IgD-negative memory B cell (primary cell): ENCODE measurements around the gene RAB43. TPM values are rescaled to one million over a fixed set of nuclear protein-coding genes. Genes with fewer than 3 reads are reported as not detected.
A peak's percentile ranks its signal among the peaks of the same experiment; 100 is the strongest.

Experiments
- H3K27ac Mint-ChIP-seq, 3 donors: one replicate each; pipeline ENCODE4 v1.8.0; 2020 to 2022; ENCODE audit warnings: mild to moderate bottlenecking in 3 of 3, mixed read lengths in 3 of 3, moderate library complexity in 1 of 3
- H3K27me3 Mint-ChIP-seq: one replicate; pipeline ENCODE4 v1.8.0; 2021; ENCODE audit warnings: mixed read lengths
- H3K36me3 Mint-ChIP-seq: one replicate; pipeline ENCODE4 v1.8.0; 2020; ENCODE audit warnings: mild to moderate bottlenecking, mixed read lengths
- H3K4me1 Mint-ChIP-seq, 3 donors: one replicate each; pipeline ENCODE4 v1.8.0; 2020 to 2022; ENCODE audit warnings: mixed read lengths in 3 of 3, mild to moderate bottlenecking in 1 of 3
- H3K4me3 Mint-ChIP-seq, 4 donors: one replicate each; pipeline ENCODE4 v1.8.0; 2020 to 2022; ENCODE audit warnings: mild to moderate bottlenecking in 4 of 4, mixed read lengths in 4 of 4, moderate library complexity in 3 of 4
- H3K9me3 Mint-ChIP-seq, 3 donors: one replicate each; pipeline ENCODE4 v1.8.0; 2020 to 2021; ENCODE audit warnings: mixed read lengths in 3 of 3, mild to moderate bottlenecking in 1 of 3
- polyA plus RNA-seq: library from polyadenylated mRNA; unstranded; fragments of 300-500 nt; fragmentation: Illumina TruSeq; gene quantifications from one replicate; pipeline ENCODE4 v1.2.3, GENCODE V29; 2021

The RAB43 gene
- polyA plus RNA-seq, 1 donor from 2014 or later = 3.9 TPM

- no peak overlapping the region for H3K27ac Mint-ChIP-seq
- no peak overlapping the region for H3K4me3 Mint-ChIP-seq
- H3K4me1 Mint-ChIP-seq = no peaks in the 10 kb centered on the region
- peaks cover 35% of the 10 kb centered on the region for H3K27me3 Mint-ChIP-seq
- no peaks in the 10 kb centered on the region for H3K36me3 Mint-ChIP-seq
- peaks cover 0 to 4% (median 0%) of the 10 kb centered on the region in 3 donors for H3K9me3 Mint-ChIP-seq
Observed at GRCh38 chr3:129063841-129064482, 57.6 kb downstream of the RAB43 start.

GRCh38 chr3:129063091-129063640 is 58.4 kb downstream of the RAB43 start:
- Mint-ChIP-seq H3K27ac (no peak overlapping the region), H3K36me3 (no peaks in the 10 kb centered on the region), H3K27me3 (peaks cover 33% of the 10 kb centered on the region), H3K4me3 (no peak overlapping the region), H3K9me3 (peaks cover 0 to 4% (median 0%) of the 10 kb centered on the region in 3 donors), H3K4me1 (peaks cover 0 to 3% (median 0%) of the 10 kb centered on the region in 3 donors)

- Mint-ChIP-seq H3K9me3 (no peaks in the 10 kb centered on the region), H3K4me1 (peaks cover 0 to 6% (median 4%) of the 10 kb centered on the region in 3 donors), H3K4me3 (no peak overlapping the region), H3K27me3 (peaks cover 25% of the 10 kb centered on the region), H3K36me3 (peaks cover 1% of the 10 kb centered on the region), H3K27ac (no peak overlapping the region)
Observed at GRCh38 chr3:129061888-129062834, 59.4 kb downstream of the RAB43 start.

GRCh38 chr3:129061023-129061887 is 60.3 kb downstream of the RAB43 start:
- Mint-ChIP-seq H3K27me3 (peaks cover 21% of the 10 kb centered on the region), H3K27ac (no peak overlapping the region), H3K4me3 (no peak overlapping the region), H3K9me3 (no peaks in the 10 kb centered on the region), H3K4me1 (peaks cover 0 to 9% (median 4%) of the 10 kb centered on the region in 3 donors), H3K36me3 (peaks cover 1% of the 10 kb centered on the region)

- Mint-ChIP-seq H3K4me3 (no peak within 1 kb of the TSS), H3K4me1 (peaks cover 0 to 9% (median 4%) of the 10 kb centered on the region in 3 donors), H3K9me3 (no peaks in the 10 kb centered on the region), H3K27ac (no peak within 1 kb of the TSS), H3K27me3 (peaks cover 18% of the 10 kb centered on the region), H3K36me3 (peaks cover 1% of the 10 kb centered on the region)
Observed at GRCh38 chr3:129060276-129061022, 61.2 kb downstream of the RAB43 start, which contains the start of gene GP9. Gene GP9, plus strand, starts transcription at chr3:129060779. Its CDS starts 961 bp downstream, at chr3:129061740.

- Mint-ChIP-seq H3K9me3 (no peaks in the 10 kb centered on the region), H3K27ac (no peak overlapping the region), H3K27me3 (peaks cover 10% of the 10 kb centered on the region), H3K36me3 (peaks cover 1% of the 10 kb centered on the region), H3K4me1 (peaks cover 0 to 9% (median 4%) of the 10 kb centered on the region in 3 donors), H3K4me3 (no peak overlapping the region)
Observed at GRCh38 chr3:129059311-129059958, 62.2 kb downstream of the RAB43 start.

GRCh38 chr3:129058441-129059200 is 63.0 kb downstream of the RAB43 start:
- Mint-ChIP-seq H3K4me3 (no peak overlapping the region), H3K27ac (peak overlapping the region in 1 of 3 donors; percentile 8)

GRCh38 chr3:129057249-129057648 is 64.4 kb downstream of the RAB43 start:
- Mint-ChIP-seq H3K9me3 (no peaks in the 10 kb centered on the region), H3K27ac (peak overlapping the region in 2 of 3 donors; percentile 8 to 86), H3K4me3 (no peak overlapping the region), H3K27me3 (peaks cover 9% of the 10 kb centered on the region), H3K4me1 (peaks cover 0 to 9% (median 9%) of the 10 kb centered on the region in 3 donors), H3K36me3 (peaks cover 1% of the 10 kb centered on the region)

More at GRCh38 chr3:129058441-129059200, 63.0 kb downstream of the RAB43 start:
- Mint-ChIP-seq H3K27me3 (peaks cover 11% of the 10 kb centered on the region), H3K36me3 (peaks cover 1% of the 10 kb centered on the region), H3K4me1 (peaks cover 0 to 9% (median 5%) of the 10 kb centered on the region in 3 donors), H3K9me3 (no peaks in the 10 kb centered on the region)

- H3K4me1 Mint-ChIP-seq = peaks cover 0 to 9% (median 9%) of the 10 kb centered on the region in 3 donors
- H3K4me3 Mint-ChIP-seq = no peak overlapping the region
- H3K36me3 Mint-ChIP-seq = peaks cover 1% of the 10 kb centered on the region
- peaks cover 9% of the 10 kb centered on the region for H3K27me3 Mint-ChIP-seq
- peak overlapping the region in 2 of 3 donors; percentile 8 to 86 for H3K27ac Mint-ChIP-seq
- H3K9me3 Mint-ChIP-seq = no peaks in the 10 kb centered on the region
Observed at GRCh38 chr3:129056451-129057173, 65.0 kb downstream of the RAB43 start.

GRCh38 chr3:129054605-129055104 is 66.9 kb downstream of the RAB43 start:
- Mint-ChIP-seq H3K36me3 (peaks cover 1% of the 10 kb centered on the region), H3K27me3 (peaks cover 3% of the 10 kb centered on the region), H3K27ac (no peak overlapping the region), H3K4me1 (peaks cover 0 to 9% (median 9%) of the 10 kb centered on the region in 3 donors), H3K4me3 (no peak overlapping the region), H3K9me3 (no peaks in the 10 kb centered on the region)

GRCh38 chr3:129052675-129053074 is 68.9 kb downstream of the RAB43 start:
- Mint-ChIP-seq H3K27ac (no peak overlapping the region), H3K4me3 (no peak overlapping the region)

GRCh38 chr3:129051871-129052340 is 69.7 kb downstream of the RAB43 start:
- no peak overlapping the region for H3K4me3 Mint-ChIP-seq

More at GRCh38 chr3:129052675-129053074, 68.9 kb downstream of the RAB43 start:
- Mint-ChIP-seq H3K36me3 (peaks cover 1% of the 10 kb centered on the region), H3K27me3 (peaks cover 7% of the 10 kb centered on the region), H3K9me3 (peaks cover 4 to 5% (median 5%) of the 10 kb centered on the region in 3 donors), H3K4me1 (peaks cover 0 to 8% (median 5%) of the 10 kb centered on the region in 3 donors)

More at GRCh38 chr3:129051871-129052340, 69.7 kb downstream of the RAB43 start:
- no peaks in the 10 kb centered on the region for H3K36me3 Mint-ChIP-seq
- H3K9me3 Mint-ChIP-seq = peaks cover 4 to 5% (median 5%) of the 10 kb centered on the region in 3 donors
- no peak overlapping the region for H3K27ac Mint-ChIP-seq
- peaks cover 0 to 5% (median 2%) of the 10 kb centered on the region in 3 donors for H3K4me1 Mint-ChIP-seq
- peaks cover 7% of the 10 kb centered on the region for H3K27me3 Mint-ChIP-seq
